ENCODE measurements around the gene OSGIN1.

OSGIN1 gene

DNA sequence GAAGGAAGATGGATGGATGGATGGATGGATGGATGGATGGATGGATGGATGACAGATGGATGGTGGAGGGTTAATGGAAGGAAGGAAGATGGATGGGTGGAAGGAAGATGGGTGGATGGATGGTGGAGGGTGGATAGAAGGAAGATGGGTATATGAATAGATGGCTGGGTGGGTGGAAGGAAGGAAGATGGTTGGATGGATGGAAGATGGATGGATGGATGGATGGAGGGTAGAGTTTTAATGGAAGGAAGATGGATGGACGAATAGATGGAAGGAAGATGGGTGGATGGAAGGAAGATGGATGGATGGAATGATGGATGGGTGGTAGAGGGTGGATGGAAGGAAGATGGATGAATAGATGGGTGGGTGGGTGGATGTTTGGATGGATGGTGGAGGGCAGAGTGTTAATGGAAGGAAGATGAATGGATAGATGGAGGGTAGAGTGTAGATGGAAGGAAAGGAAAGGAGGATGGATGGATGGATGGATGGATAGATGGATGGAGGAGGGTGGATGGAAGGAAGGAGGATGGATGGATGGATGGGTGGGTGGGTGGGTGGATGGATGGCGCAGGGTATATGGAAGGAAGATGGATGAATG is 32.0 kb upstream of the OSGIN1 start:
- no peak for TF ChIP-seq CTCF (IDR thresholded peaks at IDR 0.05; ENCODE audit: low read depth, low read length)
- no peak for DNase-seq (ENCODE audit: extremely low read depth, low read depth)

DNA sequence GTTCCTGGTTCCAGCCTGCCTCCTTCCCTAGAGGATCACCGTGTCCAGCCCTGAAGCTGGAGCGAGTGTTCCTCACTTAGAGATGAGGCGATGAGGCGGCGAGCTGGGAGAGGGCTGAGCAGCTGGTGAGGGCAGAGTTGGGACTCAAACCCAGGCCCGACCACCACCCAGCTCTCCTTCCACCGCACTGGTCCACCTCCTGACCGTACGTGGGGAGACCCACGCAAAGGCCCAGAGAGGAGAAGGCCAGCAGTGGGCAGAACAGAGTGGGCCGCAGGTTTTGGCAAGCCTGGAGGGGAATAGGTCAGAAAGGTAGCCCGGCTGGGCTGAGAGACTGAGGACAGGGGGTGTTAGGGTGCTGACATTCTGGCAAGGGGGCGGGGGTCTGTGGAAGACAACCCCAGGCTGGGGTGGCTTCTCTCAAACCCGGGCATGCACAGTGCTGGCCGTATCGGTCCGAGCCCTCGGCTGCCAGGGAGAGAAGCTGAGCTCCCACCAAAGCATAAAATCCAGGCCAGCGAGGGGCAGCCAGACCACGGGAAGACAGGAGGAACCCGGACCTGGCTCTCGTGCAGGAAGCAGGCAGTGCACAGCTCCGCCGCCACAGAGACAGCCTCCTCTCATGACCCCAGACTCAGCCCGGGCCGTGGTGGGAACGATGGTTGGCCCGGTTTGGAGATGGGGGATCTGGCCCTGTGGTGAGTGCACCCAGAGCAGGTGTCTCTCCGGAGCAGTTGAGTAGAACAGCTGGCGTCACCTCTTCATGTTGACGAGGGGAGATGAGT is 29.3 kb upstream of the OSGIN1 start:
- no peak for TF ChIP-seq CTCF (IDR thresholded peaks at IDR 0.05; ENCODE audit: low read depth, low read length)
- DNase-seq (ENCODE audit: extremely low read depth, low read depth): no peak

DNA sequence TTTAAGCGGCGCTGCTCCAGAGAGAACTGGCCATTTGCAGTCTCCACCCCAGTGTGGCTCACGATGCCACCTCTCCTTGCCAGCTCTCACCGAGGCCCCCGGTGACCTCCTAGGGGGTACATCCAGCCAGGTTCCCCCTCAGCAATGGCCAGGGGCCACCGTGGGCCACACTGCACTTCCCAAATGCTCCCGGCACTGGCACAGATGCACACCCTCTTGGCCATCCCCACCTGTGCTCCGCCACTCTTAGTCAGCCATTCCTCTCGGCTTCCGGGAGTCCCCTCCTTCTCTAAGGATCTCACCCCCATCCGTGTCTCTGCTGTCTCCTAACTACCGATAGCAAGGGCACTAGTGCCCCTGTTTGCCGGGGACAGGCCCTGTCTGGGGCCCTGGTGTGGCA is 28.4 kb upstream of the OSGIN1 start:
- TF ChIP-seq CTCF (IDR thresholded peaks at IDR 0.05; ENCODE audit: low read depth, low read length): no peak
- DNase-seq (ENCODE audit: extremely low read depth, low read depth): no peak

GRCh38 chr16:83925095-83925905 is 27.7 kb upstream of the OSGIN1 start:
- no peak for TF ChIP-seq CTCF (IDR thresholded peaks at IDR 0.05; ENCODE audit: low read depth, low read length)

GRCh38 chr16:83925957-83926725 is 26.9 kb upstream of the OSGIN1 start:
- no peak; the same call in 1 of the 2 replicates for TF ChIP-seq CTCF (IDR thresholded peaks at IDR 0.05; ENCODE audit: low read depth, low read length)
- DNase-seq (ENCODE audit: extremely low read depth, low read depth): no peak

More at GRCh38 chr16:83925095-83925905, 27.7 kb upstream of the OSGIN1 start:
- no peak for DNase-seq (ENCODE audit: extremely low read depth, low read depth)

- no peak for DNase-seq (ENCODE audit: extremely low read depth, low read depth)
- peak; percentile 98 for TF ChIP-seq CTCF (IDR thresholded peaks at IDR 0.05; ENCODE audit: low read depth, low read length)
Observed at GRCh38 chr16:83926726-83927397, 26.2 kb upstream of the OSGIN1 start.
